A549 (cell line): ENCODE data around the gene OR2T10.

ENCODE experiments used
- BCL3 ChIP-seq: fragments of >200 bp; sonication (Bioruptor Twin); formaldehyde crosslinking; IDR thresholded peaks from 3 replicates; pipeline ENCODE4 v1.6.1; 2016
- CTCF ChIP-seq: fragments of >200 bp; sonication (Bioruptor Twin); formaldehyde crosslinking; IDR thresholded peaks from 3 replicates; pipeline ENCODE4 v1.5.1; 2016
- JUN ChIP-seq, 2 experiments: fragments of >200 bp; sonication (Bioruptor Twin); formaldehyde crosslinking; IDR thresholded peaks; 2 replicates in 1 of 2; 3 replicates in 1 of 2; pipeline ENCODE4 v1.6.1; 2016 to 2017
- JUNB ChIP-seq: fragments of >200 bp; sonication (Bioruptor Twin); formaldehyde crosslinking; IDR thresholded peaks from 2 replicates; pipeline ENCODE4 v1.6.1; 2016
- MAFK ChIP-seq: fragments of 450-650 bp; IDR thresholded peaks from 2 replicates; pipeline ENCODE4 v1.6.1; 2014; ENCODE audit not compliant: partially characterized antibody
- MAZ ChIP-seq: fragments of 150-350 bp; IDR thresholded peaks from 2 replicates; pipeline ENCODE4 v1.6.1; 2014; ENCODE audit warnings: antibody characterized with exemption, low read depth, low read length, borderline replicate concordance
- MYC ChIP-seq: IDR thresholded peaks from 2 replicates; pipeline ENCODE4 v1.6.1; 2012; ENCODE audit warnings: mild to moderate bottlenecking, inconsistent platforms, low read length, improper control_type of control experiment, borderline replicate concordance
- PBX3 ChIP-seq: IDR thresholded peaks from 2 replicates; pipeline ENCODE4 v1.6.1; 2012
- POLR2A ChIP-seq: IDR thresholded peaks from 2 replicates; pipeline ENCODE4 v1.6.1; 2012; ENCODE audit warnings: mild to moderate bottlenecking, low read length
- RAD21 ChIP-seq, 2 experiments: fragments of >200 bp in 1 of 2; sonication (Bioruptor Twin) in 1 of 2; formaldehyde crosslinking in 1 of 2; IDR thresholded peaks in 1 of 2; conservative IDR thresholded peaks in 1 of 2; 2 replicates in 1 of 2; 3 replicates in 1 of 2; pipeline ENCODE4 v1.6.1; 2012 to 2018; ENCODE audit warnings: inconsistent platforms in 1 of 2
- RFX5 ChIP-seq: fragments of 450-650 bp; IDR thresholded peaks from 2 replicates; pipeline ENCODE4 v1.7.1; 2014; ENCODE audit warnings: antibody characterized with exemption, mild to moderate bottlenecking, moderate library complexity
- RNF2 ChIP-seq: fragments of 200-600 bp; sonication (generic); IDR thresholded peaks from 2 replicates; pipeline ENCODE4 v1.6.1; 2016; ENCODE audit warnings: low read depth, mild to moderate bottlenecking, antibody characterized with exemption, moderate library complexity, borderline replicate concordance
- USF2 ChIP-seq: fragments of 450-650 bp; IDR thresholded peaks from 2 replicates; pipeline ENCODE4 v1.6.1; 2014; ENCODE audit warnings: antibody characterized with exemption
- ZSCAN20 ChIP-seq: fragments of 250-450 bp; sonication (Bioruptor Pico); IDR thresholded peaks from 2 replicates; pipeline ENCODE4 v1.8.0; 2022; ENCODE audit warnings: mild to moderate bottlenecking, moderate library complexity

- no peak for TF ChIP-seq RNF2
- TF ChIP-seq CTCF = no peak
- no peak for TF ChIP-seq RFX5
- no peak for TF ChIP-seq PBX3
- TF ChIP-seq ZSCAN20 (CRISPR knock-in tag) = no peak
- no peak for TF ChIP-seq USF2
- no peak for TF ChIP-seq POLR2A
- no peak for TF ChIP-seq JUNB
- no peak for TF ChIP-seq MAZ
- TF ChIP-seq MYC = no peak
- TF ChIP-seq BCL3 = no peak
- TF ChIP-seq MAFK = no peak
- no peak for TF ChIP-seq JUN (IDR thresholded peaks at IDR 0.05)
- no peak for TF ChIP-seq RAD21 (conservative IDR thresholded peaks at IDR 0.05 in 1 of 2, IDR thresholded peaks at IDR 0.05 in 1 of 2)
Measured at GRCh38 chr1:248630551-248630950, 33.1 kb upstream of the OR2T10 start.
